HPDE6-E6E7 (cell line): ENCODE results near the gene CGB3.
A peak's percentile ranks its signal among the peaks of the same experiment; 100 is the strongest.
"Not testable (repeated sequence)": the region's sequence is repeated elsewhere in the genome, so short reads cannot be mapped to it uniquely, and the experiment has no call there.

ENCODE experiments used
- DNase-seq: peaks from one replicate; pipeline ENCODE4 v3.0.0; 2011; ENCODE audit warnings: missing footprints; ENCODE audit errors: extremely low spot score

The CGB3 gene

DNA sequence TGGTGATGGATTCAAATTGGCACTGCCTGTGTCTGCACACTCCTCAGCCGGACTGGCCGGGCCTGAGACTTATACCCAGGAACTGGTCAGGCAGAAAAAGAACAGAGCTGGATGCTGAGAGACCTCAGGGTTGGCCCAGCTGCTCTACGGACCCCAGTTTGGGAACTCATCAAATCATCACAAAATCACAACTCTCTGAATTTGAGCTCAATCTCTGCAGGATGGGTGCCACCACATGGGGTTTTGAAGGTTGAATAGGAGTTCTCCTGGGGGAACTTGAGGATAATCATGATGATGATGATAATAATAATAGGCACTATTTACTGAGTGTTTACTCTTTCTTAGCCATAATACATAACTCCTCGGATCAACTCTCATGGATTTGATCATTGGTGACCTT lies 18.5 kb upstream of the CGB3 start:
- not testable (repeated sequence) for DNase-seq

DNA sequence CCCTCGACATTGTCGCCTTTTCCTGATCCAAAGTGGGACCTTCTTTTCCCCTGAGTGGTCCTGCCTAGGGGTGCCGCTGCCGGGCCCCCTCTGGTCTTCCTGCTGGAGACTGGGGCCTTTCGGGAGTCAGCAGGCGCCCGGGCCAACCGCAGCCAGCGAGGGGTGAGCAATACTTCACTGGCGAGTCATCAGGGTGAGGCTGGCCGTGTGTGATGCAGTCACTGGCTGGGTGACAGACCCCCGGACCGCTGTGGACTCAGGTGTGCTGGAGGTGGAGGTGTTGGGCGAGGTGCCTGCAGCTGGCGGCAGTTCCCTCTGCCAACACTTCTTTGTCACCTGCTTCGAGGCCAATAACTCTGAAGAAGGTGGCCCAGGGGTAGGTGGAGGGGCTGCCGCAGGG lies 18.0 kb upstream of the CGB3 start:
- no peak for DNase-seq

DNA sequence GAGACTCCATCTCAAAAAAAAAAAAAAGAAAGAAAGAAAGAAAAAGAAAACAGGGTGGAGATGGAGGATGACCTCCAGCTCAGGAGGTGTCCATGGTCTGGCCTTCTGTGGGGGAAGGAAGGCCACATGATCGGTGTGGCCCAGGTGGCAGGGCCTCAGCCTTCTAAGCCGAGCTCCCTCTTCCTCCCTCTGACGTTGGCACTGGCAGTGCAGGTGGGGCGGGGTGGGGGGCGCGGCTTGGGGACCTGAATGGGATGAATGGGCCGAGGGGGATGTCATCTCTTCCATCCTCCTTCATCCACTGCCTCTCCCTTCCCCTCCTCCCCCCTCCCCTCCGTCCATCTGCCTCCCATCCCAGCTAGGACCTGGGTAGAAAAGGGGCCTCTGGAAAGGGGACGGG lies 15.6 kb upstream of the CGB3 start:
- DNase-seq, result not testable (repeated sequence)

DNA sequence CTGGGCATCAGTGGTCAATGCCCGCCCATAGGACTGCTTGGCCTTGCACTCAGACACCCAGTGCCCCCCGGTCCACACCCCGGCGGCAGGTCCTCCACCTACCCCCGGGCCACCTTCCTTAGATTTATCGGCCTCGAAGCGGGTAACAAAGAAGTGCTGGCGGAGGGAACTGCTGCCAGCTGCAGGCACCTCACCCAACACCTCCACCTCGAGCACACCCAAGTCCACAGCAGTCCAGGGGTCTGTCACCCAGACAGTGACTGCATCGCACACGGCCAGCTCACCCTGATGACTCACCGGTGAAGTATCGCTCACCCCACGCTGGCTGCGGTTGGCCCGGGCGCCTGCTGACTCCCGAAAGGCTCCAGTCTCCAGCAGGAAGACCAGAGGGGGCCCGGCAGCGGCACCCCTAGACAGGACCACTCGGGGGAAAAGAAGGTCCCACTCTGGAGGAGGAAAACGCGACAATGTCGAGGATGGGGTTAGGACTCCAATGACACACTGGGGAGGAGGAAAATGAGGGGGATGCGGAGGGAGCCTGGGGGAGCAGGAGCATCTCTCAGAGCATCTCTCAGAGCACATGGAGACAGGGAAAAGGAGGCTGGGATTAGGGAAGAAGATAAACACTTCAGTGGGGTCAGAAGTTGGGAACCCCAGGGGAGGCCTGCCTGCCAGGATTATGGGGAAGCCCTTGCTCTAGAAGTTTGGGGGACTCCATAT lies 14.6 kb upstream of the CGB3 start:
- not testable (repeated sequence) for DNase-seq

DNA sequence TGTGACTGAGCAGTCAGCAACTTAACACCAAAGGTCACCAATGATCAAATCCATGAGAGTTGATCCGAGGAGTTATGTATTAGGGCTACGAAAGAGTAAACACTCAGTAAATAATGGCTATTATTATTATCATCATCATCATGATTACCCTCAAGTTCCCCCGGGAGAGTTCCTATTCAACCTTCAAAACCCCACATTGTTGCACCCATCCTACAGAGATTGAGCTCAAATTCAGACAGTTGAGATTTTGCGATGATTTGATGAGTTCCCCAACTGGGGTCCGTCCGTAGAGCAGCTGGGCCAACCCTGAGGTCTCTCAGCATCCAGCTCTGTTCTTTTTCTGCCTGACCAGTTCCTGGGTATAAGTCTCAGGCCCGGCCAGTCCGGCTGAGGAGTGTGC lies 14.0 kb upstream of the CGB3 start:
- DNase-seq, result not testable (repeated sequence)

DNA sequence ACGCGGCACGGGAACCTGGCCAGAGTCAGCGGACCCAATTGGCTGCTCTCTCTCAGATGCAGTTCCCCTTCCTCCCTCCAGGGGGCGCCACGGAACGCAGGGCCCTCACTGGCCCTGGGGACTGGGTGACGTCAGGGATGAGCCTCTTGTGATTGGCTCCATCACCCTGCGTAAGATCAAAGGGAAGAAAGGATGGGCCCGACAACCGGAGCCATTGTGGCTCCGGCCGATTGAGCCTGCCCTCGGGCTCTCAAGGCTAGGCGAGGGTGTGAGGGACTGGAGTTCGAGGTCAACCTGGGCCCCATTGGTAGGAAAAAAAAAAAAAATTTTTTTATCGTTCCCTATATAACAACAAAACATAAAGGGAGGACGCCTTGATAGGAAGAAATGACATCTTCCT lies 12.7 kb upstream of the CGB3 start, which contains the start of gene CGB1:
Gene CGB1, minus strand, starts transcription at position 81 of the 400 bp plus-strand sequence. CDS start 184 bp downstream, outside the sequence.
- not testable (repeated sequence) for DNase-seq

DNA sequence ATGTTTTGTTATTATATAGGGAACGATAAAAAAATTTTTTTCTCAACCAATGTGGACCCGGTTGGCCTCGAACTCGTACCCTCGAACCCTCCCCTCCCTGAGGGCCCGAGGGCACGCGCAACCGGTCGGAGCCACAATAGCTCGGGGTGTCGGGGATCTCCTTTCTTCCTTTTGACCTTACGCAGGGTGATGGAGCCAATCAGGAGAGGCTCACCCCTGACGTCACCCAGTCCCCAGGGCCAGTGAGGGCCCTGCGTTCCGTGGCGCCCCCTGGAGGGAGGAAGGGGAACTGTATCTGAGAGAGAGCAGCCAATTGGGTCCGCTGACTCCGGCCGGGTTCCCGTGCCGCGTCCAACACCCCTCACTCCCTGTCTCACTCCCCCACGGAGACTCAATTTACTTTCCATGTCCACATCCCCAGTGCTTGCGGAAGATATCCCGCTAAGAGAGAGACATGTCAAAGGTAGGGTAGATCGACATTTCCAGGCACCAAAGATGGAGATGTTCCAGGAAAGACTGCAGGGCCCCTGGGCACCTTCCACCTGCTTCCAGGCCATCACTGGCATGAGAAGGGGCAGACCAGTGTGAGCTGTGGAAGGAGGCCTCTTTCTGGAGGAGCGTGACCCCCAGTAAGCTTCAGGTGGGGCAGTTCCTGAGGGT lies 7.6 kb upstream of the CGB3 start, which contains the start of gene CGB2:
Gene CGB2, plus strand, starts transcription at position 249 of the 660 bp plus-strand sequence. Its CDS starts 206 bp downstream, at position 455.
- DNase-seq, result not testable (repeated sequence)

DNA sequence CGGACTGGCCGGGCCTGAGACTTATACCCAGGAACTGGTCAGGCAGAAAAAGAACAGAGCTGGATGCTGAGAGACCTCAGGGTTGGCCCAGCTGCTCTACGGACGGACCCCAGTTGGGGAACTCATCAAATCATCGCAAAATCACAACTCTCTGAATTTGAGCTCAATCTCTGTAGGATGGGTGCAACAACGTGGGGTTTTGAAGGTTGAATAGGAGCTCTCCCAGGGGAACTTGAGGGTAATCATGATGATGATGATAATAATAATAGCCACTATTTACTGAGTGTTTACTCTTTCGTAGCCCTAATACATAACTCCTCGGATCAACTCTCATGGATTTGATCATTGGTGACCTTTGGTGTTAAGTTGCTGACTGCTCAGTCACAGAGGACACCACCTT lies 6.2 kb upstream of the CGB3 start:
- not testable (repeated sequence) for DNase-seq

DNA sequence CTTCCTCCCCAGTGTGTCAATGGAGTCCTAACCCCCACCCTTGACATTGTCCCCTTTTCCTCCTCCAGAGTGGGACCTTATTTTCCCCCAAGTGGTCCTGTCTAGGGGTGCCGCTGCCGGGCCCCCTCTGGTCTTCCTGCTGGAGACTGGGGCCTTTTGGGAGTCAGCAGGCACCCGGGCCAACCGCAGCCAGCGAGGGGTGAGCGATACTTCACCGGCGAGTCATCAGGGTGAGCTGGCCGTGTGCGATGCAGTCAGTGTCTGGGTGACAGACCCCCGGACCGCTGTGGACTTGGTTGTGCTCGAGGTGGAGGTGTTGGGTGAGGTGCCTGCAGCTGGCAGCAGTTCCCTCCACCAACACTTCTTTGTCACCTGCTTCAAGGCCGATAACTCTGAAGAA lies 5.6 kb upstream of the CGB3 start:
- DNase-seq, result not testable (repeated sequence)

DNA sequence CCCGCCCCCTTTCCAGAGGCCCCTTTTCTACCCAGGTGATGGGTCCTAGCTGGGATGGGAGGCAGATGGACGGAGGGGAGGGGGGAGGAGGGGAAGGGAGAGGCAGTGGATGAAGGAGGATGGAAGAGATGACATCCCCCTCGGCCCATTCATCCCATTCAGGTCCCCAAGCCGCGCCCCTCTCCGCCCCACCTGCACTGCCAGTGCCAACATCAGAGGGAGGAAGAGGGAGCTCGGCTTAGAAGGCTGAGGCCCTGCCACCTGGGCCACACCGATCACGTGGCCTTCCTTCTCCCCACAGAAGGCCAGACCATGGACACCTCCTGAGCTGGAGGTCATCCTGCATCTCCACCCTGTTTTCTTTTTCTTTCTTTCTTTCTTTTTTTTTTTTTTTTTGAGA lies 4.6 kb upstream of the CGB3 start:
- not testable (repeated sequence) for DNase-seq

DNA sequence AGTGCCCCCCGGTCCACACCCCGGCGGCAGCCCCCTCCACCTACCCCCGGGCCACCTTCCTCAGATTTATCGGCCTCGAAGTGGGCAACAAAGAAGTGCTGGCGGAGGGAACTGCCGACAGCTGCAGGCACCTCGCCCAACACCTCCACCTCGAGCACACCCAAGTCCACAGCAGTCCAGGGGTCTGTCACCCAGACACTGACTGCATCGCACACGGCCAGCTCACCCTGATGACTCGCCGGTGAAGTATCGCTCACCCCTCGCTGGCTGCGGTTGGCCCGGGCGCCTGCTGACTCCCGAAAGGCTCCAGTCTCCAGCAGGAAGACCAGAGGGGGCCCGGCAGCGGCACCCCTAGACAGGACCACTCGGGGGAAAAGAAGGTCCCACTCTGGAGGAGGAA lies 1.5 kb upstream of the CGB3 start:
- DNase-seq, result not testable (repeated sequence)

DNA sequence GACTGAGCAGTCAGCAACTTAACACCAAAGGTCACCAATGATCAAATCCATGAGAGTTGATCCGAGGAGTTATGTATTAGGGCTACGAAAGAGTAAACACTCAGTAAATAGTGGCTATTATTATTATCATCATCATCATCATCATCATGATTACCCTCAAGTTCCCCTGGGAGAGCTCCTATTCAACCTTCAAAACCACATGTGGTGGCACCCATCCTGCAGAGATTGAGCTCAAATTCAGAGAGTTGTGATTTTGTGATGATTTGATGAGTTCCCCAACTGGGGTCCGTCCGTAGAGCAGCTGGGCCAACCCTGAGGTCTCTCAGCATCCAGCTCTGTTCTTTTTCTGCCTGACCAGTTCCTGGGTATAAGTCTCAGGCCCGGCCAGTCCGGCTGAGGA lies 955 bp upstream of the CGB3 start:
- DNase-seq, result not testable (repeated sequence)

DNA sequence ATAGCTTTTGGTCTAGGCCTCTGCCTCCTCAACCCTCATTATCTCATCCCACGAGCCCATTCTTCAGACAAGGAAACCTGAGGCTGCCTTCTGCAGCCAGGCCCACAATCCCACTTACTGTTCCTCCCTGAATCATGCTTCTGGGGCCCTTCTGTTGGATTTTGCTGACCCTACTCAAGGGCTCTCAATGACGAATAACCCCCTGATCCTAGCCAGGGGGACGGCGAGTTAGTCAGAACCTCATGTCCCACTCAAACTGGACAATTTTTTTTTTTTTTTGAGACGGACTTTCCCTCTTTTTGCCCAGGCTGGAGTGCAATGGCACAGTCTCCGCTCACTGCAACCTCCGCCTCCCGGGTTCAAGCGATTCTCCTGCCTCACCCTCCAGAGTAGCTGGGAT lies 2.0 kb downstream of the CGB3 start:
- DNase-seq, result no peak

DNA sequence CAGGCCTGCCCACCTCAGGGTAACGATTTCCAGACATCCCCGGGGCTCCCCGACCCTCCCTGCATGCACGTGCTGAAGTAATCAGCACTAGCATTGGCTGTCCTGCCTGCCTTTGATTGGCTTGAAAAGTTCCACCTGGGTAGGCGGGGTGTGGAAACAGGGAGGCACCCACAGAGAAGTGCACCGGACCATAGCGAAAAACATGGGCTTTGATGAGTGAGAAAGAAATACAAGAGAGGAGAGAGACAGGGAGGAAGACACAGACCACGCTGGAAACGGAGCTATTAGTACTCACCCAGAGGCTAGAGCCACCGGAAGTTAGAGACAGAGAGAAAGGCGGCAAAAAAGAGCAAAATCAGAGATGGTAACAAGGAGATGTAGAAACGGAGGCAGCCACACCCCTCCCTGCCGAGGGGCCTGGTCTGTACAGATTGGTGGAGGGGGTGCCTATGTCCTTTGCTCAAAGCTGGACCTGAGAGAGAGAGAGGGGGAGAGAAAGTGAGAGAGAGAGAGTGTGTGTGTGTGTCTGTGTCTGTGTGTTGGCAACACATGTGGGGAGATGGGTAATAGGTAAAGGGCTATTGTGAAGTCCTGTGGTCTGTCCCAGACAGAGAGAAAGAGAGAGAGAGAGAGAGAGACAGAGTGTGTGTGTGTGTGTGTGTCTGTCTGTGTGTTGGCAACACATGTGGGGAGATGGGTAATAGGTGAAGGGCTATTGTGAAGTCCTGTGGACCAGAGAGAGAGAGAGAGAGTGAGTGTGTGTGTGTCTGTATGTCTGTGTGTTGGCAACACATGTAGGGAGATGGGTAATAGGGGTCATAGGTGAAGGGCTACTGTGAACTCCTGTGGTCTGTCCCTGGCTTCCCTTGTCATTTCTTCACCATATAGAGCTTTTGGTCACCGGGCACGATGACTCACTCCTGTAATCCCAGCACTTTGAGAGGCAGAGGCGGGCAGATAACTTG lies 2.9 kb downstream of the CGB3 start:
- no peak for DNase-seq

DNA sequence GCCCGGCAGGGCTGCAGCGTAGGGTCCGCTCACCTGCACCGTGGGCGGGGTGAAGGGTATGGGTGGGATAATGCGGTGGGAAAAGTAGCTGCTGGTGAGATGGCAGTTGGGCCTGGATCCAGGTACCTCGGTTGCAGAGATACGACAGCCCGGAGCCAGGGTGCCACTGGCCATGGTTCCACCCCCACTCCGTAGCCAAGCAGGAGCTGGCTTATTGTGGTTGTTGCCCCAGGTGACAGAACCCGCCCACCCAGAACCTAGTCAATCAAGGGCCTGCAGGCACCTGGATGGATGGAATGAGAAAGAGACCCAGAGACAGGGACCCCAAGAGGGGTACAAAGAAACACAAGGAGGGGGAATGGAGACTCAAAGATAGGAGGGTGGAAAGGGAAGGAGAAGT lies 3.8 kb downstream of the CGB3 start:
- DNase-seq, result no peak

DNA sequence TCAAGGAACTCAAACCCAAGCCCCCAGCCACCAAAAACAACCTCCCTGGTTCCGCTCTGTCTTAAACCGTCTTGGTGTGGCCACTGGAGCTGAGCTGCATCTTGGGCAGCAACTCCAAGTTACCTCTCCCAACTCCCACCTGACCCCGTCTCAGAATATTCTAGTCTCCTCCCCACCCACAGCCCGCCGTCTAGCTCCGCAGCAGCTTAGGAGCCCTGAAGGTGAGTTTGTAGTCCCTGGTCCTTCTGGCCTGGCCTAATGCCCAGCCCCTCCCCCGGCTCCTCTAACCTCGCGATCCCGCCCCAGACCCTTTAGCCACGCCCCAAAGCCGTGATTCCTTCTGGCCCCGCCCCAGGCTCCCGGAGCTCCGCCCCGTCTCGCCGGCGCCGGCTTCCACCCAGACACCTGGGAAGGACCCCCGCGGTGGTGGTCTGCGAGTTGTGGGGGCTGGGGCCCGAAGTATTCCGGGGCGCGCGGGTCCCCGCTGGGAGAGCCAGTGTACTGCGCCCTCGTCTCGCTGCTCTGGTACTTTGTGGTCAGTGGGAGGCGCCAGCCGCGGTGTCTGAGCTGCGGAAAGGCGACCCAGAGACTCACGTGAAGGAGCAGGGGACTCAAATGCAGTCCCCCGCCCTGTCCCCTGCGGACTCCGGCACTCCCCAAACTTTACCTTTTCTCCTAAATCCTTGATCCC lies 4.7 kb downstream of the CGB3 start:
- DNase-seq, result peak; percentile 49

DNA sequence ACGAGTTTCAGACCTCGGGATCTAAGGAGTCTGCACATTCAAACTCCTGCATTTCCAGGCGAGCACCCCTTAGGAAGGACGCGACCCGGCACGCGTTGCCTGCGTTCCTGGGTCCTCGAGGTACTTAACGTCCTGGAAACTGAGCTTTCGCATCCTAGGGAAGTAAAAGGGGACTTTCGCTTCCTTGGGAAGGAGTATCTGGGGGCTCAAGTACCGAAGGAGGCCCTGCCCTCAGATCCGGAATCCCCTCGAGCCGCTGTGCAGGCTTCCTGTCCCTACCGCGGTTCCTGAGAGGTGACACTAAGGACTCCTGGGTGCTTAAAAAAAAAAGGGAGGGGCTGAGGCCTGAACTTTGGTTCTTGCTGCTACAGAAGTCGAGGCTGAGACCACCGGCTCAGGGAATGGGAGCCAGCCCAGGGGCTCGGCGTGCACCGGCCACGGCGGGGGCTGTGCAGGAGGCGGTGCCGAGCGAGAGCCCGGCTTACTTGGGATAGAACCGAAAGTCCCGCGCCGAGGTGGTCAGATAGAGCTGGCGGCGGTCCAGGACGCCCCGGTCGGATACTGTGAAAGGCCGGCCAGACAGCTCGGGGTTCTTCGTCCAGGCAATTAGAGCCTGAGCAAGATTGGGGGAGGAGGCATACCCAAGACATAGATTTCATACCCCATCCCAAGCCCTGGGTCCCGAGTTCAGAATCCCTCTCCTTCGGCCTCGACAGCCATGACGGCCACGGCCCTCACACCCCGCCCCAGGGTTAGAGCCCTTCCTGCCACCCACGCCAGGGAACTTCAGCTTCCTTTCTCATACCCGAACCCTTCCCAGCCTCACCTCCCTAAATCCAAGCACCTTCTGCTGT lies 5.5 kb downstream of the CGB3 start:
- not testable (repeated sequence) for DNase-seq

DNA sequence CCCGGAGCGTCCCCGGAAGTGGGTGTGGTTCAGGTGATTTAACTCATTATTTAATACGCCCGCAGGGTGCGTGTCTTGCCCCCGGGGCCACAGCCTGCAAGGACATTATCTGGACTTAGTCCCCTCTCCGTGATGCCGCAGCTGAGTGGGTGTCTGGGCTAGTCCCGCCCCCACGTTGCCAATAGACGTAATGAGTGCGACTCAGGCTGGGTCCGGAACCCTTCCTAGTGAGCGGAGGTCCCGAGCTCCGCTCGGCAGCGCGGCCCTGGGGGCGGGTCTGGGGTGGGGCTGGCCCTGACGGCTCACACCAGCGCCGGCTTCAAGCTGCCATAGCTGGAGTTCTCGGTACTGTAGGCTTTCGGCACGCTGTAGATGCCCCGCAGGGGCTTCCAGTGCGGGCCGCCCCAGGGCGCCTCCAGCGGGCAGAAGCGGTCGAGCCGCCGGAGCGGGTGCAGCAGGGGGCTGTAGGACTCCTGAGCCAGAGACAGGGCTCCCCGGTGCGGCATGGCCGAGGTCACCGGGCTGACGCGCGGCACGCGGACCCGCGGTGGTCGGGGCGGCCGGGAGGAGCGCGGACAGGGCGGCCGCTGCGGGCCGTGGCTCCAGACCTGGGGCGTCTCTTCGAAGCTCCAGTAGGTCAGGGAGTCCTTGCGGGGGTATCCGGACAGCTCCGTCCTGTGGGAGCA lies 6.3 kb downstream of the CGB3 start:
- no peak for DNase-seq

DNA sequence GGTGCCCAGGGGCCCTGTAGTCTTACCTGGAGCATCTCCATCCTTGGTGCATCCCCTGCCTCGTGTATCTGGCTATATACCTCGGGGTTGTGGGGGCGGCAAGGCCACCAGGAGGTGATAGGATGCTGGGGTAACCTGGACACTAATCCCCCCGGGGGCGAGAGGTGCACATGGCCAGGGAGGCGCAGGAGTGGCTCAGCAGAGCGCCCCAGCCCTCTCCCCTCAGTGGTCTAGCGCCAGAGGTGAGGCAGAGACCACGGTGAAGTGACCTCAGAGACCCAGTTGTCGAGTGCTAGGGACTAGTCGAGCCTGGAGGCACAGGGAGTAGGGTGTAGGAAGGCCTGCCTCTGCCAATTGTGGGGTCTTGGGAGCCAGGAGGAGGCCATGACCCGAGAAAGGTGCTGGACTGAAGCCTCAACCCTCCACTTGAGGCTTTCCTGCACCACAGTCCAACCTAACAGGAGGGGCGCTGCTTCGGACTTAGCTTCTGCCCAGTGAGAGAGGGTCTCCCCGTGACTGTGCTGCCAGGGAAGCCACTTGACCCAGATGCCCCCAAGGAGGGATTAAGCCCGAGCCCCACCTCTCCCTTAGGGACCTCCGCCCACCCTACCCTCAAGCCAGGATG lies 7.0 kb downstream of the CGB3 start, which contains the start of gene LHB:
Gene LHB, minus strand, starts transcription at position 51 of the 625 bp plus-strand sequence. Its CDS starts 10 bp downstream, at position 41.
- no peak for DNase-seq
